OCI-LY1 (cell line): Measurements from ENCODE around the gene DTNB.

ENCODE experiments used
- CTCF ChIP-seq: fragments of 200-600 bp; sonication (generic), shearing (Covaris generic); IDR thresholded peaks from 2 replicates; pipeline ENCODE4 v1.5.1; 2017; ENCODE audit warnings: mild to moderate bottlenecking, antibody characterized with exemption, low read length, moderate library complexity, mixed read lengths
- EZH2 ChIP-seq: fragments of 200-600 bp; sonication (generic), shearing (Covaris generic); IDR thresholded peaks from 2 replicates; pipeline ENCODE4 v1.8.0; 2017; ENCODE audit warnings: borderline replicate concordance, mixed run types, mild to moderate bottlenecking, antibody characterized with exemption, low read length, moderate library complexity, mixed read lengths

GRCh38 chr2:25602333-25602723 is 71.0 kb downstream of the DTNB start:
- no peak for TF ChIP-seq CTCF
- no peak for TF ChIP-seq EZH2
